Measurements from ENCODE around the gene CD48. TPM values are rescaled to one million over a fixed set of nuclear protein-coding genes. Genes with fewer than 3 reads are reported as not detected.

The CD48 gene
- polyA plus RNA-seq, 1 donor (not counting 4 experiments of a cell fraction or from before 2014, with no cell fraction given): 0.07 TPM

DNA sequence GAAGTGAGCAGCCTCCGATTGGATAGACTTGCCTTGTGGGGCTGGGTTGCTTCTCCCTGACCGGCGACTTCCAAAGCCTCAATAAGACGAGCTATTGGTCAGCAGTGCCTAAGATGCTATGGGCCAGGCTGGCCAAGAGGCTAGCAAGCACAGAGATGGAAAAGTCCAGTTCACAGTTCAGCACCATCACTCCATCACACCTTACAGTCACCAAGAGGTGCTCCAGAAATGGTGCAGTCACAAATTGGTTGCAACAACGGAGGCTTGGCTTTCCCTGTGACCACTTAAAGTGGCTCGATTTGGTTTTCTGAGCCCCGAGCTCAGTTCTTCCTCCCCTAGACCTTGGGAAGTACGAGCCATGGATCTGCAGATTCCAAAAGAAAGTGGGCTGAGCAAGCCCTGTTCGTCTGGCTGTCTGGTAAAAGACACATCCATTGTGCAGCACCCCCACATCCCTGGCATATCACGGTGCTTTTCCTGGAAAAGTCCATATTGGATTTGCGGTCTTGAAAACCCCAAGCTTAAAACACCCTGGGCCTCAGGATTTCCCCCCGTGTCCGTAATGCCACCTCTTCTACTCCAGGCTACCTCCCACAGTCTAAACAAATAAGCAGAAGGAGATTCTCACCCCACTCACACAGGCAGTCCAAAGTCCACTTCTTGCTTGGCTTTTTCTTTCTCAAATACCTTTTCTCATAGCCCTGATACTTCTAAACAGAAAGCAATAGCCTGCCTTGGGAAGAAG is 66.1 kb downstream of the CD48 start:
- Histone ChIP-seq H2AFZ (ENCODE audit: control insufficient read depth, low read length) (no peak overlapping the region), H3K27ac (ENCODE audit: control insufficient read depth, insufficient read depth, low read length) (no peak overlapping the region), H3K27me3 (ENCODE audit: control insufficient read depth, extremely low read depth, insufficient read depth, low read length) (no peaks in the 10 kb centered on the region), H3K4me1 (ENCODE audit: control insufficient read depth, extremely low read depth, insufficient read depth, low read length) (no peaks in the 10 kb centered on the region), H3K36me3 (ENCODE audit: control insufficient read depth in 2 of 2, extremely low read depth in 1 of 2, insufficient read depth in 2 of 2, low read length in 2 of 2) (no peaks in the 10 kb centered on the region), H4K20me1 (ENCODE audit: control insufficient read depth, extremely low read depth, insufficient read depth, low read length) (no peaks in the 10 kb centered on the region), H3K9me3 (ENCODE audit: control insufficient read depth, low read depth, low read length) (no peaks in the 10 kb centered on the region), H3K79me2 (ENCODE audit: control insufficient read depth, insufficient read depth, low read length) (no peaks in the 10 kb centered on the region), H3K4me3 (ENCODE audit: control insufficient read depth in 2 of 3, extremely low read depth in 1 of 3, insufficient read depth in 2 of 3, low read depth in 1 of 3, low read length in 3 of 3) (no peak overlapping the region), H3K4me2 (ENCODE audit: control insufficient read depth, extremely low read depth, insufficient read depth, low read depth, low read length) (no peak overlapping the region), H3K9ac (ENCODE audit: control insufficient read depth, extremely low read depth, insufficient read depth, low read length) (no peak overlapping the region), H3K9me1 (ENCODE audit: control insufficient read depth, extremely low read depth, insufficient read depth, low read length) (no peaks in the 10 kb centered on the region)
- FAIRE-seq (no peak), DNase-seq (ENCODE audit: low read depth, low spot score) (no peak)
- dilution Hi-C loops (cut with MboI; ENCODE audit: extremely low pct_ligation_motif_present, low sequenced_read_pairs): no loop called here
- no peak for TF ChIP-seq EZH2 (IDR thresholded peaks at IDR 0.05; ENCODE audit: low read length)
- TF ChIP-seq, protein P1, sequence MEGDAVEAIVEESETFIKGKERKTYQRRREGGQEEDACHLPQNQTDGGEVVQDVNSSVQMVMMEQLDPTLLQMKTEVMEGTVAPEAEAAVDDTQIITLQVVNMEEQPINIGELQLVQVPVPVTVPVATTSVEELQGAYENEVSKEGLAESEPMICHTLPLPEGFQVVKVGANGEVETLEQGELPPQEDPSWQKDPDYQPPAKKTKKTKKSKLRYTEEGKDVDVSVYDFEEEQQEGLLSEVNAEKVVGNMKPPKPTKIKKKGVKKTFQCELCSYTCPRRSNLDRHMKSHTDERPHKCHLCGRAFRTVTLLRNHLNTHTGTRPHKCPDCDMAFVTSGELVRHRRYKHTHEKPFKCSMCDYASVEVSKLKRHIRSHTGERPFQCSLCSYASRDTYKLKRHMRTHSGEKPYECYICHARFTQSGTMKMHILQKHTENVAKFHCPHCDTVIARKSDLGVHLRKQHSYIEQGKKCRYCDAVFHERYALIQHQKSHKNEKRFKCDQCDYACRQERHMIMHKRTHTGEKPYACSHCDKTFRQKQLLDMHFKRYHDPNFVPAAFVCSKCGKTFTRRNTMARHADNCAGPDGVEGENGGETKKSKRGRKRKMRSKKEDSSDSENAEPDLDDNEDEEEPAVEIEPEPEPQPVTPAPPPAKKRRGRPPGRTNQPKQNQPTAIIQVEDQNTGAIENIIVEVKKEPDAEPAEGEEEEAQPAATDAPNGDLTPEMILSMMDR (optimal IDR thresholded peaks at IDR 0.05 in 1 of 3, IDR thresholded peaks at IDR 0.05 in 1 of 3, conservative IDR thresholded peaks at IDR 0.05 in 1 of 3; ENCODE audit: extremely low read depth in 1 of 3, insufficient read depth in 2 of 3, low read length in 3 of 3): no peak

DNA sequence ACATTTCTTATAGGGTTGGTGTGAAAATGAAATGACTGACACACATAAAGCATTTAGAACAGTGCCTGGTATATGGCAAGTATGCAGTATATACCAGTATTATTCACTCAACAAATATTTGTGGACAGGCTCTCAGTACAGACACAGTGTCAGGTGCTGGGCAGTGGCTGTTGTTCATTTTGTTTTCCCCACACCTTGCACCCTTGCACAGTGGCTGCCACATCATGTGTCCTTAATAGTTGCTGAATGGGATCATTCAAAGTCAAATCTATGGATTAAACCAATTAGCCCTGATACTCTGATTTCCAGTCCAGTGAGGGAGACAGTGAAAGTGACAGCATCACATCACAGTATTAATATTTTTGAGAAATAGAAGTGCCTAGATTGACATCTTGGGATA is 67.2 kb downstream of the CD48 start:
- Histone ChIP-seq H3K4me2 (ENCODE audit: control insufficient read depth, extremely low read depth, insufficient read depth, low read depth, low read length) (no peak overlapping the region), H3K27me3 (ENCODE audit: control insufficient read depth, extremely low read depth, insufficient read depth, low read length) (no peaks in the 10 kb centered on the region), H3K4me1 (ENCODE audit: control insufficient read depth, extremely low read depth, insufficient read depth, low read length) (no peaks in the 10 kb centered on the region), H3K36me3 (ENCODE audit: control insufficient read depth in 2 of 2, extremely low read depth in 1 of 2, insufficient read depth in 2 of 2, low read length in 2 of 2) (no peaks in the 10 kb centered on the region), H3K79me2 (ENCODE audit: control insufficient read depth, insufficient read depth, low read length) (no peaks in the 10 kb centered on the region), H3K9me1 (ENCODE audit: control insufficient read depth, extremely low read depth, insufficient read depth, low read length) (no peaks in the 10 kb centered on the region), H3K27ac (ENCODE audit: control insufficient read depth, insufficient read depth, low read length) (no peak overlapping the region), H3K4me3 (ENCODE audit: control insufficient read depth in 2 of 3, extremely low read depth in 1 of 3, insufficient read depth in 2 of 3, low read depth in 1 of 3, low read length in 3 of 3) (no peak overlapping the region), H4K20me1 (ENCODE audit: control insufficient read depth, extremely low read depth, insufficient read depth, low read length) (no peaks in the 10 kb centered on the region), H3K9ac (ENCODE audit: control insufficient read depth, extremely low read depth, insufficient read depth, low read length) (no peak overlapping the region), H3K9me3 (ENCODE audit: control insufficient read depth, low read depth, low read length) (no peaks in the 10 kb centered on the region), H2AFZ (ENCODE audit: control insufficient read depth, low read length) (no peak overlapping the region)
- dilution Hi-C loops (cut with MboI; ENCODE audit: extremely low pct_ligation_motif_present, low sequenced_read_pairs): no loop called here
- DNase-seq (ENCODE audit: low read depth, low spot score) (no peak), FAIRE-seq (no peak)
- no peak for TF ChIP-seq EZH2 (IDR thresholded peaks at IDR 0.05; ENCODE audit: low read length)
- TF ChIP-seq, protein P1 (optimal IDR thresholded peaks at IDR 0.05 in 1 of 3, IDR thresholded peaks at IDR 0.05 in 1 of 3, conservative IDR thresholded peaks at IDR 0.05 in 1 of 3; ENCODE audit: extremely low read depth in 1 of 3, insufficient read depth in 2 of 3, low read length in 3 of 3): no peak

Data from keratinocyte (primary cell).